Neuronal stem cell (in vitro differentiated cells): ENCODE data around the gene RPS2.

ENCODE experiments used
- DNase-seq: peaks from one replicate; pipeline ENCODE4 v3.0.0-alpha.2; 2013; ENCODE audit warnings: low spot score
- H2AFZ ChIP-seq: one replicate; pipeline ENCODE4 v1.6.1; 2013; ENCODE audit warnings: mild to moderate bottlenecking, low read length, inconsistent platforms
- H2AK5ac ChIP-seq: 2 replicates; pipeline ENCODE4 v1.6.1; 2013; ENCODE audit warnings: low read depth, mild to moderate bottlenecking, inconsistent platforms, low read length, moderate library complexity, mixed read lengths
- H2BK120ac ChIP-seq: 2 replicates; pipeline ENCODE4 v1.6.1; 2013; ENCODE audit warnings: low read depth, mild to moderate bottlenecking, inconsistent platforms, low read length, moderate library complexity, mixed read lengths
- H2BK12ac ChIP-seq: one replicate; pipeline ENCODE4 v1.6.1; 2013; ENCODE audit warnings: low read length, inconsistent platforms
- H2BK15ac ChIP-seq: 2 replicates; pipeline ENCODE4 v1.6.1; 2013; ENCODE audit warnings: mild to moderate bottlenecking, low read length, inconsistent platforms, mixed read lengths
- H2BK5ac ChIP-seq: one replicate; pipeline ENCODE4 v1.6.1; 2013; ENCODE audit warnings: inconsistent platforms, mild to moderate bottlenecking, low read length, moderate library complexity
- H3K14ac ChIP-seq: one replicate; pipeline ENCODE4 v1.6.1; 2013; ENCODE audit warnings: low read length, inconsistent platforms
- H3K18ac ChIP-seq: 2 replicates; pipeline ENCODE4 v1.6.1; 2013; ENCODE audit warnings: low read length, inconsistent platforms
- H3K23ac ChIP-seq: 2 replicates; pipeline ENCODE4 v1.6.1; 2013; ENCODE audit warnings: low read depth, mild to moderate bottlenecking, mixed read lengths, low read length, inconsistent platforms; ENCODE audit not compliant: poor library complexity
- H3K27ac ChIP-seq: replicated peaks from 3 replicates; pipeline ENCODE4 v1.5.1; 2013; ENCODE audit warnings: low read length, inconsistent platforms
- H3K27me3 ChIP-seq, 3 experiments: 2 replicates each; pipeline ENCODE4 v1.6.1; 2013; ENCODE audit warnings: low read length in 3 of 3, mild to moderate bottlenecking in 2 of 3, inconsistent platforms in 1 of 3, low read depth in 1 of 3, mixed read lengths in 1 of 3, moderate library complexity in 1 of 3; ENCODE audit not compliant: control insufficient read depth in 3 of 3, insufficient read depth in 3 of 3
- H3K36me3 ChIP-seq, 2 donors: replicated peaks in 1 of 2; 2 replicates each; pipeline ENCODE4 v1.6.1; 2013; ENCODE audit warnings: low read length in 2 of 2; ENCODE audit not compliant: control insufficient read depth in 2 of 2, insufficient read depth in 2 of 2
- H3K4ac ChIP-seq: 2 replicates; pipeline ENCODE4 v1.6.1; 2013; ENCODE audit warnings: inconsistent platforms, mild to moderate bottlenecking, low read length, moderate library complexity
- H3K4me1 ChIP-seq, 2 donors: 1 replicate in 1 of 2; 2 replicates in 1 of 2; pipeline ENCODE4 v1.6.1; 2013; ENCODE audit warnings: low read length in 2 of 2, low read depth in 1 of 2; ENCODE audit not compliant: control insufficient read depth in 2 of 2, insufficient read depth in 1 of 2
- H3K4me2 ChIP-seq: one replicate; pipeline ENCODE4 v1.6.1; 2013; ENCODE audit warnings: mild to moderate bottlenecking, low read length, inconsistent platforms; ENCODE audit not compliant: insufficient read depth, poor library complexity, severe bottlenecking
- H3K4me3 ChIP-seq, 2 donors: 2 replicates each; pipeline ENCODE4 v1.5.1; 2013; ENCODE audit warnings: low read length in 2 of 2, mild to moderate bottlenecking in 2 of 2, inconsistent platforms in 1 of 2, moderate library complexity in 1 of 2
- H3K79me1 ChIP-seq: one replicate; pipeline ENCODE4 v1.6.1; 2013; ENCODE audit warnings: low read depth, mild to moderate bottlenecking, inconsistent platforms, low read length, moderate library complexity
- H3K9ac ChIP-seq: one replicate; pipeline ENCODE4 v1.6.1; 2013; ENCODE audit warnings: mild to moderate bottlenecking, low read depth, low read length, inconsistent platforms; ENCODE audit not compliant: poor library complexity
- H3K9me3 ChIP-seq, 2 donors: replicated peaks in 1 of 2; 2 replicates each; pipeline versions ENCODE3 to v1.6.1; 2013; ENCODE audit warnings: low read length in 2 of 2, mild to moderate bottlenecking in 2 of 2, inconsistent platforms in 1 of 2, low read depth in 1 of 2, mixed read lengths in 1 of 2, moderate library complexity in 1 of 2; ENCODE audit not compliant: control insufficient read depth in 2 of 2, insufficient read depth in 1 of 2
- H4K8ac ChIP-seq: one replicate; pipeline ENCODE4 v1.6.1; 2013; ENCODE audit warnings: low read depth, mild to moderate bottlenecking, inconsistent platforms, low read length, moderate library complexity
- H4K91ac ChIP-seq: one replicate; pipeline ENCODE4 v1.6.1; 2013; ENCODE audit warnings: low read length, low read depth, mild to moderate bottlenecking, inconsistent platforms; ENCODE audit not compliant: poor library complexity
- WGBS, 2 donors: extraction: QIAGEN DNeasy Blood & Tissue Kit; methylation state at CpG; one replicate each; pipeline ENCODE4 v1.1.7; 2013; ENCODE audit warnings: missing lambda C conversion rate in 2 of 2, mixed read lengths in 1 of 2; ENCODE audit not compliant: insufficient read length in 2 of 2, insufficient replicate concordance in 1 of 2; ENCODE audit errors: extremely low coverage in 2 of 2; 5-methylcytosine and 5-hydroxymethylcytosine counted together

Gene RPS2

GRCh38 chr16:1919327-1919998, 45.2 kb downstream of the RPS2 start:
- Histone ChIP-seq H3K79me1 (peaks cover 1% of the 10 kb centered on the region), H4K8ac (no peak overlapping the region), H3K4me2 (no peak overlapping the region), H3K27ac (no peak overlapping the region), H2AK5ac (peak overlapping the region; percentile 97), H2BK5ac (no peak overlapping the region), H3K9ac (no peak overlapping the region), H3K14ac (peak overlapping the region; percentile 40), H4K91ac (no peak overlapping the region), H2BK120ac (peak overlapping the region; percentile 56), H3K4me1 (peaks cover 18 to 45% of the 10 kb centered on the region in 2 donors), H3K4me3 (no peak overlapping the region), H3K23ac (peak overlapping the region; percentile 28), H3K36me3 (no peaks in the 10 kb centered on the region), H3K9me3 (peaks cover 0 to 3% of the 10 kb centered on the region in 2 donors), H3K18ac (peak overlapping the region; percentile 84), H3K27me3 (peaks cover 26 to 89% (median 59%) of the 10 kb centered on the region in 3 experiments), H2AFZ (no peak overlapping the region), H3K4ac (no peak overlapping the region), H2BK15ac (peak overlapping the region; percentile 79), H2BK12ac (no peak overlapping the region)
- WGBS, 2 donors = no CpG with 5 or more reads among the region's 30 CpGs
- DNase-seq = no peak

DNA sequence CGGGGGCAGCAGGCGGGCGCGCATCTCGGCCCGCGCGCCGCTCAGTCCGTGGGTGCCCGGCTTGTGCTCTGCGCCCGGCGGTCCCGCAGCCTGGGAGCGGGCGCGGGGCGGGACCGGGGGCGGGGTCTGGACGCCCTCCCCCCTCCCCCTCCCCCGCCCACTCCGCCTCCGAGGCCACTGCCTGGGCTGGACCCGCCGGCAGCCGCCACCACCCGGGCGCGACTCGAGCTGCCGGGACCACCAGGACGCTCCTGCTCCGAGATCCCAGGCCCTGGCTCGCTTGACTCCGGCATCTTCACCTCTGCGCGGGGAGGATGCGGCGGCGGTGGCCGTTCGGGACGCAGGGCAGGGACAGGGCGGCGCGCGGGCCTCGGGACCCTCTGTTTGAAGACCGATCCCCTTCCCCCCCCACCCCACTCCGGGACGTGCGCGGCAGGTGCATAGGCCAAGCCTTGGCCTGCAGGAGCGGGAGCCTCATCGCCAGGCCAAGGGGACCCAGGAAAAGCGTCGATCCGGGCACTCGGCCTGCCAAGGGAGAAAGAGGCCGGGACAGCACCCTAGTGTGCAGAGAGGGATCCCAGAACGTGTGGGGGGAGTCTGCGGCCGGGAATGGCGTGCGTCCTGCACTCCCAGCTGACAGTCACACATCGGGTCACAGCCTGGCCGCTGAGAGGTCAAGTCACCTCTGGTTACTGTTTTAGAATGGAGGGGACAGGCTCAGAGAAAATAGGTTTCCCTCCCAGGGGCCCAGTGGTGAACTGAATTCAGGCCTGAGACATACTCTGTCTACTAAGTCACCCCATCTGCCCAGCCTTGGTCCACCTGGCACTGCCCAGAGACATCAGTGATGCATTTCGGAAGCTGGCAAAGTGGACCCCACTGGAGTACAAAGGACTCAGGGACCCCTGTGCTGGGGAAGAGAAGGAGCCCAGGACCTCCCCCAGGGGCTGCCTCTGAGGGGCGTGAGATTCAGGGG, 46.0 kb downstream of the RPS2 start, which contains the start of gene HS3ST6:
HS3ST6 (minus strand) TSS at position 65 of the 976 bp plus-strand sequence. CDS start 92 bp downstream, outside the sequence.
- H3K79me1 ChIP-seq = peaks cover 5% of the 10 kb centered on the region
- peak within 1 kb of the TSS; percentile 90 for H3K23ac ChIP-seq
- H4K91ac ChIP-seq = no peak within 1 kb of the TSS
- peak within 1 kb of the TSS; percentile 89 for H3K4me2 ChIP-seq
- peak within 1 kb of the TSS; percentile 89 for H3K18ac ChIP-seq
- peaks cover 26 to 89% (median 56%) of the 10 kb centered on the region in 3 experiments for H3K27me3 ChIP-seq
- H3K4ac ChIP-seq = no peak within 1 kb of the TSS
- H2BK5ac ChIP-seq = no peak within 1 kb of the TSS
- peak within 1 kb of the TSS; percentile 29 for H2BK120ac ChIP-seq
- H3K36me3 ChIP-seq = no peaks in the 10 kb centered on the region
- peak within 1 kb of the TSS; percentile 99 for H2AK5ac ChIP-seq
- peak within 1 kb of the TSS; percentile 75 for H2BK12ac ChIP-seq
- DNase-seq = no peak
- H3K9me3 ChIP-seq = peaks cover 0 to 3% of the 10 kb centered on the region in 2 donors
- H3K4me1 ChIP-seq = peaks cover 18 to 46% of the 10 kb centered on the region in 2 donors
- peak within 1 kb of the TSS; percentile 73 for H3K9ac ChIP-seq
- no CpG with 5 or more reads among the region's 71 CpGs for WGBS, 2 donors
- no peak within 1 kb of the TSS for H3K27ac ChIP-seq
- H2AFZ ChIP-seq = peak within 1 kb of the TSS; percentile 85
- peak within 1 kb of the TSS; percentile 15 for H3K14ac ChIP-seq
- peak within 1 kb of the TSS; percentile 79 for H2BK15ac ChIP-seq
- no peak within 1 kb of the TSS for H4K8ac ChIP-seq
- H3K4me3 ChIP-seq = peak within 1 kb of the TSS; percentile 24 to 71

- Histone ChIP-seq H3K27me3 (peaks cover 26 to 89% (median 49%) of the 10 kb centered on the region in 3 experiments), H3K4me3 (peak overlapping the region in 1 of 2 donors; percentile 67)
- WGBS, 2 donors = no CpG with 5 or more reads among the region's 81 CpGs
Observed at GRCh38 chr16:1917665-1918350, 46.8 kb downstream of the RPS2 start.

More at GRCh38 chr16:1917665-1918350, 46.8 kb downstream of the RPS2 start:
- Histone ChIP-seq H2BK120ac (no peak overlapping the region), H3K9me3 (no peaks in the 10 kb centered on the region), H3K79me1 (peaks cover 5% of the 10 kb centered on the region), H3K27ac (no peak overlapping the region), H3K9ac (peak overlapping the region; percentile 34), H3K23ac (peak overlapping the region; percentile 82), H2BK15ac (peak overlapping the region; percentile 6), H2BK12ac (peak overlapping the region; percentile 75), H4K8ac (no peak overlapping the region), H3K4me2 (peak overlapping the region; percentile 89), H4K91ac (no peak overlapping the region), H3K36me3 (no peaks in the 10 kb centered on the region), H2AFZ (peak overlapping the region; percentile 68), H3K4ac (no peak overlapping the region), H3K14ac (no peak overlapping the region), H2BK5ac (no peak overlapping the region), H3K18ac (peak overlapping the region; percentile 86), H2AK5ac (peak overlapping the region; percentile 99), H3K4me1 (peaks cover 18 to 40% of the 10 kb centered on the region in 2 donors)
- DNase-seq = no peak
